Measurements from ENCODE around the gene IL18R1. TPM values are rescaled to one million over a fixed set of nuclear protein-coding genes. Genes with fewer than 3 reads are reported as not detected.

Gene IL18R1
- total and polyA plus RNA-seq, 9 of the 15 experiments (the other 6 are each of a cell fraction or from before 2014, with no cell fraction given) = 0.55 to 10.0 (median 2.5) TPM

GRCh38 chr2:102366406-102367112 lies 11.0 kb downstream of the IL18R1 start:
- H3K4me2 ChIP-seq (ENCODE audit: insufficient read depth, low read length) = no peak overlapping the region
- H3K9me1 ChIP-seq (ENCODE audit: control insufficient read depth, insufficient read depth, low read length) = no peaks in the 10 kb centered on the region
- H3K27ac ChIP-seq (ENCODE audit: extremely low read depth, low read depth, low read length) = no peak overlapping the region
- 0 out of 2 replicates have a peak, but pooled peaks have one; percentile 22 for TF ChIP-seq SPI1 (IDR thresholded peaks at IDR 0.05; ENCODE audit: borderline replicate concordance, low read depth, low read length)
- TF ChIP-seq ZNF707 (CRISPR knock-in tag; conservative IDR thresholded peaks at IDR 0.05) = peak; percentile 97
- no peak for TF ChIP-seq ZNF511 (CRISPR knock-in tag; IDR thresholded peaks at IDR 0.05)
- ChIA-PET CTCF (ENCODE audit: low intra/inter-chr PET ratio) (no interaction called here), POLR2A (no interaction called here)
- H3K79me2 ChIP-seq (ENCODE audit: control insufficient read depth, insufficient read depth, low read length) = no peaks in the 10 kb centered on the region
- H3K9ac ChIP-seq (ENCODE audit: insufficient read depth in 1 of 2, low read depth in 2 of 2, low read length in 2 of 2) = no peak overlapping the region
- BruUV-seq (replicated peaks) = no TSS peak
- no peak for ATAC-seq
- 23% methylated on average over 3 of the region's 3 CpGs for WGBS (ENCODE audit: insufficient coverage, low coverage, missing lambda C conversion rate)
- no peaks in the 10 kb centered on the region for H3K4me1 ChIP-seq (replicated peaks in 1 of 2; ENCODE audit: control insufficient read depth in 2 of 2, insufficient read depth in 2 of 2, low read length in 2 of 2)
- no peaks in the 10 kb centered on the region for H3K27me3 ChIP-seq (ENCODE audit: control insufficient read depth in 2 of 2, insufficient read depth in 2 of 2, low read length in 2 of 2)
- in situ Hi-C loops (cut with MboI) = no loop called here
- H3K9me3 ChIP-seq (replicated peaks; ENCODE audit: control insufficient read depth, insufficient read depth, low read depth, low read length) = peaks cover 2% of the 10 kb centered on the region; the same call in 1 of the 2 replicates
- DNase-seq (ENCODE audit: extremely low read depth in 1 of 4, low spot score in 3 of 4) = no peak
- H4K20me1 ChIP-seq (replicated peaks; ENCODE audit: control insufficient read depth, insufficient read depth, low read length) = no peaks in the 10 kb centered on the region
- no peak overlapping the region for H3K4me3 ChIP-seq
- no peak for FAIRE-seq
- intact Hi-C loops (cut with micrococcal nuclease) = no loop called here
- no peaks in the 10 kb centered on the region for H3K36me3 ChIP-seq (ENCODE audit: control insufficient read depth, insufficient read depth, low read length)
- no peak overlapping the region for H2AFZ ChIP-seq (ENCODE audit: low read depth, low read length)

GRCh38 chr2:102367331-102367971 lies 11.9 kb downstream of the IL18R1 start:
- no peak for ATAC-seq
- Histone ChIP-seq H3K4me1 (replicated peaks in 1 of 2; ENCODE audit: control insufficient read depth in 2 of 2, insufficient read depth in 2 of 2, low read length in 2 of 2) (no peaks in the 10 kb centered on the region), H3K79me2 (ENCODE audit: control insufficient read depth, insufficient read depth, low read length) (no peaks in the 10 kb centered on the region), H3K27ac (ENCODE audit: extremely low read depth, low read depth, low read length) (no peak overlapping the region), H3K9ac (ENCODE audit: insufficient read depth in 1 of 2, low read depth in 2 of 2, low read length in 2 of 2) (no peak overlapping the region), H4K20me1 (replicated peaks; ENCODE audit: control insufficient read depth, insufficient read depth, low read length) (no peaks in the 10 kb centered on the region), H3K27me3 (ENCODE audit: control insufficient read depth in 2 of 2, insufficient read depth in 2 of 2, low read length in 2 of 2) (no peaks in the 10 kb centered on the region), H3K36me3 (ENCODE audit: control insufficient read depth, insufficient read depth, low read length) (no peaks in the 10 kb centered on the region), H2AFZ (ENCODE audit: low read depth, low read length) (no peak overlapping the region), H3K9me1 (ENCODE audit: control insufficient read depth, insufficient read depth, low read length) (no peaks in the 10 kb centered on the region), H3K4me3 (no peak overlapping the region), H3K4me2 (ENCODE audit: insufficient read depth, low read length) (no peak overlapping the region), H3K9me3 (replicated peaks; ENCODE audit: control insufficient read depth, insufficient read depth, low read depth, low read length) (peaks cover 2% of the 10 kb centered on the region; the same call in 1 of the 2 replicates)
- ChIA-PET POLR2A (no interaction called here), CTCF (ENCODE audit: low intra/inter-chr PET ratio) (no interaction called here)
- no TSS peak for BruUV-seq (replicated peaks)
- no peak for FAIRE-seq
- 27% methylated on average over 6 of the region's 6 CpGs for WGBS (ENCODE audit: insufficient coverage, low coverage, missing lambda C conversion rate)
- intact Hi-C loops (cut with micrococcal nuclease) = no loop called here
- in situ Hi-C loops (cut with MboI) = no loop called here
- no peak for DNase-seq (ENCODE audit: extremely low read depth in 1 of 4, low spot score in 3 of 4)
- TF ChIP-seq BRD4 (IDR thresholded peaks at IDR 0.05) (no peak), BRF2 (IDR thresholded peaks at IDR 0.05; ENCODE audit: borderline replicate concordance, insufficient read depth, insufficient read length) (no peak), EHMT2 (IDR thresholded peaks at IDR 0.05) (no peak), ARID1B (IDR thresholded peaks at IDR 0.05) (no peak), JUNB (CRISPR knock-in tag; conservative IDR thresholded peaks at IDR 0.05) (no peak)

All from K562 (cell line).